ENCODE results near the gene RSRC1.

DNA sequence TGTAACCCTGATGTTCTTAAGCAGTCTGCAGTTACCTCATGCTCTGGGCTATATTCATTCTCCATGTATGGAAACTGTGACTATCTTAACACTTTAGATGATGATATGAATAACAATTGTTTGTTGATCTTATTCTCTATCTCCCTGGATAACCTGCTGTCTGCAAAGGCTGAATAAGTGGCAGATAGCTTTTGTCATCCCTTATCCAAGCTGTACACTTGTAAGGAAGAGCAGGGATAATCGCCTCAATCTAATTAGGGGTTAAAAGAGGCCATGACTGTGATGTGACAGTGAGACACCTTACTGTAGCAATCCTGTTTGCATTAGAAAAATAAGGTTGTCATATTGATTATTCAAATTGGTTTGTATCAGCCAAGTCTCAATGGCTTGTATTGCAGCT, 123.9 kb downstream of the RSRC1 start:
- TF ChIP-seq, protein P1, sequence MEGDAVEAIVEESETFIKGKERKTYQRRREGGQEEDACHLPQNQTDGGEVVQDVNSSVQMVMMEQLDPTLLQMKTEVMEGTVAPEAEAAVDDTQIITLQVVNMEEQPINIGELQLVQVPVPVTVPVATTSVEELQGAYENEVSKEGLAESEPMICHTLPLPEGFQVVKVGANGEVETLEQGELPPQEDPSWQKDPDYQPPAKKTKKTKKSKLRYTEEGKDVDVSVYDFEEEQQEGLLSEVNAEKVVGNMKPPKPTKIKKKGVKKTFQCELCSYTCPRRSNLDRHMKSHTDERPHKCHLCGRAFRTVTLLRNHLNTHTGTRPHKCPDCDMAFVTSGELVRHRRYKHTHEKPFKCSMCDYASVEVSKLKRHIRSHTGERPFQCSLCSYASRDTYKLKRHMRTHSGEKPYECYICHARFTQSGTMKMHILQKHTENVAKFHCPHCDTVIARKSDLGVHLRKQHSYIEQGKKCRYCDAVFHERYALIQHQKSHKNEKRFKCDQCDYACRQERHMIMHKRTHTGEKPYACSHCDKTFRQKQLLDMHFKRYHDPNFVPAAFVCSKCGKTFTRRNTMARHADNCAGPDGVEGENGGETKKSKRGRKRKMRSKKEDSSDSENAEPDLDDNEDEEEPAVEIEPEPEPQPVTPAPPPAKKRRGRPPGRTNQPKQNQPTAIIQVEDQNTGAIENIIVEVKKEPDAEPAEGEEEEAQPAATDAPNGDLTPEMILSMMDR (IDR thresholded peaks at IDR 0.05): no peak
- no peak for TF ChIP-seq POLR2A (IDR thresholded peaks at IDR 0.05)
